ENCODE results near the gene CFAP97. TPM values are rescaled to one million over a fixed set of nuclear protein-coding genes. Genes with fewer than 3 reads are reported as not detected.
"Not testable (repeated sequence)": the region's sequence is repeated elsewhere in the genome, so short reads cannot be mapped to it uniquely, and the experiment has no call there.

CFAP97 gene
- polyA plus RNA-seq, 1 experiment: 51.1 TPM

GRCh38 chr4:185207466-185207865 is 3.7 kb upstream of the CFAP97 start:
- ChIA-PET POLR2A (no interaction called here), CTCF (interaction anchor here (0.6 to 0.8 kb wide), 4 partner anchors 24 to 1552 kb away, joined by 3 to 8 read pairs (median 3); no protein-coding TSS in a partner anchor)
- Histone ChIP-seq H3K27ac (ENCODE audit: low read depth, low read length) (no peak overlapping the region), H3K9me3 (ENCODE audit: control insufficient read depth, insufficient read depth, low read length) (no peaks in the 10 kb centered on the region), H3K27me3 (ENCODE audit: control insufficient read depth, insufficient read depth, low read length) (no peaks in the 10 kb centered on the region), H3K4me3 (ENCODE audit: low read depth, low read length) (no peak overlapping the region)
- TF ChIP-seq CTCF (IDR thresholded peaks at IDR 0.05; ENCODE audit: low read depth, low read length): no peak
- no peak for DNase-seq (ENCODE audit: low read depth, low spot score)

- ChIA-PET POLR2A (no interaction called here), CTCF (no interaction called here)
- H3K4me3 ChIP-seq (ENCODE audit: low read depth, low read length): no peak overlapping the region
- no peaks in the 10 kb centered on the region for H3K9me3 ChIP-seq (ENCODE audit: control insufficient read depth, insufficient read depth, low read length)
- no peak overlapping the region for H3K27ac ChIP-seq (ENCODE audit: low read depth, low read length)
- DNase-seq (ENCODE audit: low read depth, low spot score): no peak
- H3K27me3 ChIP-seq (ENCODE audit: control insufficient read depth, insufficient read depth, low read length): no peaks in the 10 kb centered on the region
- no peak for TF ChIP-seq CTCF (IDR thresholded peaks at IDR 0.05; ENCODE audit: low read depth, low read length)
These were observed 2.0 kb upstream of the CFAP97 start for GRCh38 chr4:185205697-185206342.

GRCh38 chr4:185205073-185205472 is 1.3 kb upstream of the CFAP97 start:
- DNase-seq (ENCODE audit: low read depth, low spot score); H3K9me3 ChIP-seq (ENCODE audit: control insufficient read depth, insufficient read depth, low read length); H3K27ac ChIP-seq (ENCODE audit: low read depth, low read length); POLR2A ChIA-PET; H3K27me3 ChIP-seq (ENCODE audit: control insufficient read depth, insufficient read depth, low read length); H3K4me3 ChIP-seq (ENCODE audit: low read depth, low read length): not testable (repeated sequence)
- CTCF ChIA-PET: interaction anchor here (0.6 kb wide), 1 partner anchor 15 kb away, joined by 3 read pairs; no protein-coding TSS in a partner anchor

- Histone ChIP-seq H3K27me3 (ENCODE audit: control insufficient read depth, insufficient read depth, low read length) (no peaks in the 10 kb centered on the region), H3K27ac (ENCODE audit: low read depth, low read length) (no peak overlapping the region), H3K9me3 (ENCODE audit: control insufficient read depth, insufficient read depth, low read length) (no peaks in the 10 kb centered on the region), H3K4me3 (ENCODE audit: low read depth, low read length) (peak overlapping the region; percentile 68)
- no peak for DNase-seq (ENCODE audit: low read depth, low spot score)
- ChIA-PET CTCF (interaction anchor here (0.6 kb wide), 1 partner anchor 16 kb away, joined by 3 read pairs; no protein-coding TSS in a partner anchor), POLR2A (no interaction called here)
- TF ChIP-seq CTCF (IDR thresholded peaks at IDR 0.05; ENCODE audit: low read depth, low read length): 0 out of 2 replicates have a peak, but pooled peaks have one; percentile 16
These were observed 574 bp upstream of the CFAP97 start for GRCh38 chr4:185204238-185204910.

- H3K27ac ChIP-seq (ENCODE audit: low read depth, low read length): peak overlapping the region; percentile 47
- no peak for DNase-seq (ENCODE audit: low read depth, low spot score)
- no peaks in the 10 kb centered on the region for H3K27me3 ChIP-seq (ENCODE audit: control insufficient read depth, insufficient read depth, low read length)
- H3K9me3 ChIP-seq (ENCODE audit: control insufficient read depth, insufficient read depth, low read length): no peaks in the 10 kb centered on the region
- TF ChIP-seq CTCF (IDR thresholded peaks at IDR 0.05; ENCODE audit: low read depth, low read length): no peak
- ChIA-PET CTCF (interaction anchor here (8.1 kb wide), 1 partner anchor 19 kb away, joined by 66 read pairs; no protein-coding TSS in a partner anchor), POLR2A (no interaction called here)
- peak overlapping the region; percentile 68 for H3K4me3 ChIP-seq (ENCODE audit: low read depth, low read length)
These were observed 765 bp downstream of the CFAP97 start for GRCh38 chr4:185202984-185203485.

Measured in AG04450 (cell line).